ENCODE results near the gene NYAP2. TPM values are rescaled to one million over a fixed set of nuclear protein-coding genes. Genes with fewer than 3 reads are reported as not detected.

Gene NYAP2
- total and polyA plus RNA-seq, 7 donors = 0.03 to 0.36 TPM; not detected in 5

DNA sequence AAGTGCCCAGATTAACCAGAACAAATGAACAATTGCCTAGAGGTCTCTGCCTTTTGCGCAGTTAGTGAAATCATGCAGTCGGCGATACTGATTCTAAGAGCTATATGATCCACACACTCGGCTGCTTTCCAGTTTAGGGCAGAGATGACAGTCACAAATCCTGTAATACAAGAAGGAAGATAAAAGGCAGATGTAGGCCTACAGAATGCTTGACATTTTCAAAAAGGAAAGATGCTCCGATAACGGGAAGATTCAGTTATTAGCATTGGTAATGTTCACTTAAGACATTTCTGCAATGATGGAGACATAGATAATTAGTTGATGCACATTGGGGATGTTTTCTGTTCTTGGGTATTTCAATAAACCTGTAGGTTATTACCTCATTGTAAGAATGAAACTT lies 19.5 kb downstream of the NYAP2 start:
- intact Hi-C loops (cut with DNase I) = no loop called here
- Histone ChIP-seq H3K27ac (no peak overlapping the region), H3K4me3 (no peak overlapping the region), H3K9me3 (no peaks in the 10 kb centered on the region), H3K4me1 (no peaks in the 10 kb centered on the region), H3K36me3 (no peaks in the 10 kb centered on the region), H3K27me3 (no peaks in the 10 kb centered on the region)
- TF ChIP-seq, protein P1, sequence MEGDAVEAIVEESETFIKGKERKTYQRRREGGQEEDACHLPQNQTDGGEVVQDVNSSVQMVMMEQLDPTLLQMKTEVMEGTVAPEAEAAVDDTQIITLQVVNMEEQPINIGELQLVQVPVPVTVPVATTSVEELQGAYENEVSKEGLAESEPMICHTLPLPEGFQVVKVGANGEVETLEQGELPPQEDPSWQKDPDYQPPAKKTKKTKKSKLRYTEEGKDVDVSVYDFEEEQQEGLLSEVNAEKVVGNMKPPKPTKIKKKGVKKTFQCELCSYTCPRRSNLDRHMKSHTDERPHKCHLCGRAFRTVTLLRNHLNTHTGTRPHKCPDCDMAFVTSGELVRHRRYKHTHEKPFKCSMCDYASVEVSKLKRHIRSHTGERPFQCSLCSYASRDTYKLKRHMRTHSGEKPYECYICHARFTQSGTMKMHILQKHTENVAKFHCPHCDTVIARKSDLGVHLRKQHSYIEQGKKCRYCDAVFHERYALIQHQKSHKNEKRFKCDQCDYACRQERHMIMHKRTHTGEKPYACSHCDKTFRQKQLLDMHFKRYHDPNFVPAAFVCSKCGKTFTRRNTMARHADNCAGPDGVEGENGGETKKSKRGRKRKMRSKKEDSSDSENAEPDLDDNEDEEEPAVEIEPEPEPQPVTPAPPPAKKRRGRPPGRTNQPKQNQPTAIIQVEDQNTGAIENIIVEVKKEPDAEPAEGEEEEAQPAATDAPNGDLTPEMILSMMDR (IDR thresholded peaks at IDR 0.05) = no peak
- TF ChIP-seq POLR2A (IDR thresholded peaks at IDR 0.05) (no peak), POLR2AphosphoS5 (IDR thresholded peaks at IDR 0.05) (no peak), EP300 (IDR thresholded peaks at IDR 0.05) (no peak)
- no peak for DNase-seq
- WGBS, 2 donors = 95% methylated on average over 6 of the region's 6 CpGs

DNA sequence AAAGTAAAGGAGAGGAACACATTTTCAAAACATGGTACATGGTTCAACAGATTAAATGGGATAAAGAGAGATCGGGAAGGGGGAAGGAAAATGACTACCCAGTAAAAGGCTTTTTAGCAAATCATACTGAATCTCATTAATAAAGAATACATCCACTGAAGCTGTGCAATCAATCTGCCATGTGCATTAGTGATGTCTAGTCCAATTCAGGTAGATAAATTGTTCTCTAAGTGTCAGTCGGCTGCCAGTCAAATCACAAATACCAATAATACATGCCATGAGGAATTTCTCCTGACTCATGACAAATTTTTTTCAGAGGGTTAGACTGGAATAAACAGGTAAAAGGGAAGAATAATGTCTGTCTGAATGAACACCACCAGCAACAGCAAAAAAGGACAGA lies 22.6 kb downstream of the NYAP2 start:
- no peak for DNase-seq
- H3K36me3 ChIP-seq = no peaks in the 10 kb centered on the region
- 96 to 97% methylated on average over 2 of the region's 2 CpGs for WGBS, 2 donors
- H3K9me3 ChIP-seq = no peaks in the 10 kb centered on the region
- H3K27me3 ChIP-seq = no peaks in the 10 kb centered on the region
- H3K27ac ChIP-seq = no peak overlapping the region
- intact Hi-C loops (cut with DNase I) = no loop called here
- H3K4me3 ChIP-seq = no peak overlapping the region
- no peaks in the 10 kb centered on the region for H3K4me1 ChIP-seq
- TF ChIP-seq EP300 (IDR thresholded peaks at IDR 0.05) (no peak), POLR2A (IDR thresholded peaks at IDR 0.05) (no peak), POLR2AphosphoS5 (IDR thresholded peaks at IDR 0.05) (no peak)
- TF ChIP-seq, protein P1 (IDR thresholded peaks at IDR 0.05) = no peak

DNA sequence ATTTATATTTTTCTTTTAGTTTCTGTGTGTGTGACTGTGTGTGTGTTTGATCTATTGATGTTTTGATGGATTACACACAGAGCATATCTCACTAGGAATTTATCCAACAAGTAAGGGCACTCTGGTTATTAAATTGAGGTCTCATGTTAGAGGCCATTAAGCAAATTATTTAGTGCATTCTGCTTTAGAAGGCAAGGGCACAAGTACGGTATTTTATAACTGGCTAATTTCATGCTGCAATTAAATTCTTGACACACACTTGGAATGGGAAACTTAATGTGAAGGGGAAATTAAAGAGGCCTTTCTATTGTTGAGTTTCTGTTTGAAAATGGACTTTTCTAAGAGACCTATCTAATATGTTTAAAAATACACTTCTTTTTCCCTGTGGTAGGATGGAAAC lies 25.8 kb downstream of the NYAP2 start:
- H3K9me3 ChIP-seq = no peaks in the 10 kb centered on the region
- H3K27ac ChIP-seq = no peak overlapping the region
- no peak overlapping the region for H3K4me3 ChIP-seq
- H3K36me3 ChIP-seq = no peaks in the 10 kb centered on the region
- H3K27me3 ChIP-seq = no peaks in the 10 kb centered on the region
- intact Hi-C loops (cut with DNase I) = no loop called here
- WGBS, 2 donors = 60 to 78% methylated on average over 1 of the region's 1 CpG
- TF ChIP-seq POLR2AphosphoS5 (IDR thresholded peaks at IDR 0.05) (no peak), POLR2A (IDR thresholded peaks at IDR 0.05) (no peak), EP300 (IDR thresholded peaks at IDR 0.05) (no peak)
- TF ChIP-seq, protein P1 (IDR thresholded peaks at IDR 0.05) = no peak
- no peak for DNase-seq
- H3K4me1 ChIP-seq = no peaks in the 10 kb centered on the region

DNA sequence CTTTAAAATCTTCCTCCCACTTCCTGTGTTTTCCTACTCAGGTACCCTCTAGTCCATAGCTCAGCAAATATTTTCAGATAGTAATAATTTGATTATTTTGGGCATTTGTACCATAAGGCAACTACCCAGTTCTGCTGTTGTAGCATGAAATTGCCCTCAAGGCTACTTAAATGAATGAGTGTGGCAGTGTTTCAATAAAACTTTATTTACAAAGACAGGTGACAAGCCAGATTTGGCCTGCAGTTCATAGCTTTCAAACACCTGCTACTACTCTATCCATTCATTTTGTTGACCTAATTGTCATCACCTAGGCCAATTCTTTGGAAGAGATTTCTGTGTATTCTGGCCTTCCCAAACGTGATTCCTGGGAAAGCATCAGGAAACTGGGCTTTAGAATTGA lies 28.9 kb downstream of the NYAP2 start:
- Histone ChIP-seq H3K4me1 (no peaks in the 10 kb centered on the region), H3K9me3 (no peaks in the 10 kb centered on the region), H3K36me3 (no peaks in the 10 kb centered on the region), H3K4me3 (no peak overlapping the region), H3K27me3 (no peaks in the 10 kb centered on the region), H3K27ac (no peak overlapping the region)
- no peak for DNase-seq
- 17 to 39% methylated on average over 1 of the region's 1 CpG for WGBS, 2 donors
- intact Hi-C loops (cut with DNase I) = no loop called here
- TF ChIP-seq, protein P1 (IDR thresholded peaks at IDR 0.05) = no peak
- TF ChIP-seq EP300 (IDR thresholded peaks at IDR 0.05) (no peak), POLR2A (IDR thresholded peaks at IDR 0.05) (no peak), POLR2AphosphoS5 (IDR thresholded peaks at IDR 0.05) (no peak)

DNA sequence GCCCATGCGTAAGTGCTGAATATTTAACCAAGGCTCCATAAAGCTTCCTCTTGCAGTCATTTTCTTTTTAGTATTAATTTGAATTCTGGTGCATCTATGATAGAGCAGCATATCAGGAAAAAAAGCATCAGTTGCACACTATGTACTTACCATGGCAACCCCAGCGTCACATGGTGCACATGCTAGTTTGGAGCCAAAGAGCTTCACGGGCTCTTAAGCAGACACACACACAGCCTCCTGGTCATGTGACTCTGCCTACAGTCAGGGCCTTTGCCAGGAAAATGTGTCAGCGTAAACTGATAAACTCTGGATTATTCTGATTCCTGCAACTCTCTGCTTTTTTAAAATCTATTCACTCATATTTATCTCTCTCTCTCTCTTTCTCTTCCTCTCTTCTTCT lies 30.2 kb downstream of the NYAP2 start:
- WGBS, 2 donors = 57 to 69% methylated on average over 4 of the region's 4 CpGs
- no peak overlapping the region for H3K27ac ChIP-seq
- no peaks in the 10 kb centered on the region for H3K4me1 ChIP-seq
- intact Hi-C loops (cut with DNase I) = no loop called here
- no peaks in the 10 kb centered on the region for H3K9me3 ChIP-seq
- H3K4me3 ChIP-seq = no peak overlapping the region
- DNase-seq = no peak
- H3K36me3 ChIP-seq = no peaks in the 10 kb centered on the region
- no peaks in the 10 kb centered on the region for H3K27me3 ChIP-seq
- TF ChIP-seq POLR2A (IDR thresholded peaks at IDR 0.05) (no peak), EP300 (IDR thresholded peaks at IDR 0.05) (no peak), POLR2AphosphoS5 (IDR thresholded peaks at IDR 0.05) (no peak)
- TF ChIP-seq, protein P1 (IDR thresholded peaks at IDR 0.05) = no peak
